Activated CD4-positive, CD25-positive, alpha-beta regulatory T cell treated with anti-CD3 and anti-CD28 coated beads, Interleukin-2, amount 50 U/mL, for 16 hours (primary cell): ENCODE measurements around the gene CD24.

ENCODE experiments used
- DNase-seq: peaks from one replicate; pipeline ENCODE4 v3.0.0-alpha.2; 2020; ENCODE audit warnings: low read depth, low spot score

The CD24 gene

GRCh38 chr6:106967936-106968555 is 6.5 kb downstream of the CD24 start:
- DNase-seq, result no peak

DNA sequence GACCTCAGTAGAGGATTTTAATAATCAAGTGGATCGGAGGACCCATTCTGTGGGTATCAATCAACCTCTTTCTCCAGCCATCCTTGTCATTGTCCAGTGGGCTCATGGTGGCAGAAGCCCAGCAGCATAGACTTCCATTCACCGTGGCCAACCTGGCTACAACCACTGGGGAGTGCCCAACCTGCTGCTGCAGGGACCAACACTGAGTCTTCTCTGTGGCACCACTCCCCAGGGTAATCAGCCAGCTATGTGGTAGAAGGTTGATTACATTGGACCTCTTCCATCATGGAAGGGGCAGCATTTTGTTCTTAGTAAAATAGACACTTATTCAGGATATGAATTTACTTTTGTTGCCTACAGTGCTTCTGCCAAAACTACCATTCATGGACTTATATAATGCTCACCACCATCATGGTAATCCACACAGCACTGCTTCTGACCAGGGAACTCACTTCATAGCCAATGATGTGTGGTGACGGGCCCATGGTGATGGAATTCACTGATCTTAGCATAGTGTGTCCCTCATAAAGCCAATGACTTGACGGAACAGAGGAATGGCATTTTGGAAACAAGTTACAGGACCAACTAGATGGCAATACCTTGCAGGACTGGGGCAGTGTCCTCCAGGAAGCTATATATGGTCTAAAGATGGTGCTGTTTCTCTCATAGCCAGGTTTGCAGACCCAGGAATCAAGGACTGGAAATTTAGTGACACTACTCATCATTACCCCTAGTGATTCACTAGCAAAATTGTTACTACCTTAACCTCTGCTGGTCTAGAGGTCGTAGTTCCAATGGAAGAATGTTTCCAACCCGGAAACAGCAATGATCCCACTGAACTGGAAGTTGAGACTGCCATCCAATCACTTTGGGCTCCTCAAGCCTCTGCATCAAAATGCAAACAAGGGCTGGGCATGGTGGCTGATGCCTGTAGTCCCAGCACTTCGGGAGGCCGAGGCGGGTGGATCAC is 7.6 kb downstream of the CD24 start:
- no peak for DNase-seq

- DNase-seq, result no peak
Observed at GRCh38 chr6:106966229-106966628, 8.3 kb downstream of the CD24 start.

DNA sequence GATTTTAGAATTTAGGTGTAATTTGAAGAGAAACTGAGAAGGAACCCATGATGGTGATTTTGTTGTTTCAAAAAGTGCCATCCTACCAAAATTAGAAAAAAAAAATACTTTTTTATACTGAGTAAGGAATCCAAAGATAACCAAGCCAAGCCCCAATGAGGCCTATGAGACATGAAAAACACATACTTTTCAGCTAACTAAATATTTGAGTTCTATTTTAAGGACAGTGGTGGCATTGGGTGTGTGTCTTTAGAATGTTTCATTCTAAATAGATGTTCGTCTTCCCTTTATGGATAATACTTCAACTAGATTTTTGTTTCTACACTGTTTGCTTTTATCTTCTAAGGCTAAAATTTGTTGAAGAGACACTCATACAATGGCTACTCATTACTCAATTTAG is 9.6 kb downstream of the CD24 start:
- DNase-seq, result no peak

- DNase-seq, result no peak
Observed at GRCh38 chr6:106964099-106964498, 10.4 kb downstream of the CD24 start.

DNA sequence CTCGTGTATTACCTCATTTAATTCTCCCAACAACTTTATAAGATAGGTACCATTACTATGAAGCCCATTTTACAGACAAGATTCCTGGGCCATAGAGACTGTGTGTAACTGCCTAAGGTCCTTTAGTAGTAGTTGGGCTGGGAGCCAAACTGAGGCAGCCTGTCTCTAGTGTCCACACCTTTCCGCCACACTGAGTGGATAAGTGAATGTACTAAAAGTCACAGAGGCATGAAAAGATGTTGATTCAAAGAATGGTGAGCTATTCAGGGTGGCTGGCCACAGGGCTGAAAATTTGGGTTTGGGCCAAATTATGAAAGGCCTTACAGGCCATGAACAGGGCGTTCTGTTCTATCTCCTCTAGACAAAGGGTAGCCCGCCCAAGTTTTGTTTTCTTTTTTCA is 11.0 kb downstream of the CD24 start:
- no peak for DNase-seq

DNA sequence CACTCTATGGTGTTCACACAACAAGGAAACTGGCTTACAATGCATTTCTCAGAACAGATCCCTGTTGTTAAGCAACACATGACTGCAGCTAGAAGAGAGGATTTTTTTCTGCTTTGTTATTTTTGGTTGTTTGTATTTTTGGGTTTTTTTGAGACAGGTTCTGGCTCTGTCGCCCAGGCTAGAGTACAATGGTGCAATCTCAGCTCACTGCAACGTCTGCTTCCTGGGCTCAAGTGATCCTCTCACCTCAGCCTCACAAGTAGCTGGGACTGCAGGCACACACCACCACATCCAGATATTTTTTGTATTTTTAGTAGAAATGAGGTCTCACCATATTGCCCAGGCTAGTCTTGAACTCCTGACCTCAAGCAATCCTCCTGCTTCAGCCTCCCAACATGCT is 12.7 kb downstream of the CD24 start:
- DNase-seq, result no peak

DNA sequence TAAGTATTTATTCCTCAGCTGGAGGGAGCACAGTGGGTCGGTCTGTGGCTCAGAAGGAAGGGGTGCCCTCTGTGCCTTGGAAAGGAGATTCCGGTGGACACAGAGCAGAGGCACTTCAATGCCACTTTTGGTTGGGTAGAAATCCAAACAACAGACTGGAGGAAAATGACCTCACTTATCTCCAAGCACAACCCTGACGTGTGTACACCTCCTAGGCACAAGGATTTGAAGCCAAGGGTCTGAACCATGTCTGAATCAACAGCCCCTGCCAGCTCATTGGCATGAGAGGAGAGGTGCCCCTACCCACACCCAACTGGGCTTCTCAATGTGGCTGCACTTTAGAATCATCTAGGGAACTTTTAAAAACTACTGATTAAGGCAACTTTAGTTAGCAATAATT is 13.4 kb downstream of the CD24 start:
- no peak for DNase-seq

GRCh38 chr6:106959985-106960384 is 14.5 kb downstream of the CD24 start:
- no peak for DNase-seq

- DNase-seq, result no peak
Observed at GRCh38 chr6:106939848-106940247, 34.7 kb downstream of the CD24 start.

DNA sequence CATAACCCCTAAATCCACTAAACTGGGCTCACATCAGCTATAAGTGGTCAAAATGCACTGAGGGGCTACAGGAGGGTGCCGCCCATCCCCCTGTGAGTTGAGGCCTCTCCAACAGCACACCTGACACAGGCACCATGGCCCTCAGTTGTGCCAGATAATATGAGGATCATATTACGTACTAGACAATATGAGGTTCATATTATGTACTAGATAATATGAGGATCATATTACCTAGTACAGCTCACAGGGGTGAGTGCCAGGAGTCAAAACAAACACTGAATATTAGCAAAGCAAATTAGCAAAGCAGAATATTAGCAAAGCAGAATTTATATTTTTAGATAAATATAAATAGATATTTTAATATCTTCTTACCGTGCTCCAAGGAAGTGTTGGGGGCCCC is 35.3 kb downstream of the CD24 start:
- DNase-seq, result no peak

DNA sequence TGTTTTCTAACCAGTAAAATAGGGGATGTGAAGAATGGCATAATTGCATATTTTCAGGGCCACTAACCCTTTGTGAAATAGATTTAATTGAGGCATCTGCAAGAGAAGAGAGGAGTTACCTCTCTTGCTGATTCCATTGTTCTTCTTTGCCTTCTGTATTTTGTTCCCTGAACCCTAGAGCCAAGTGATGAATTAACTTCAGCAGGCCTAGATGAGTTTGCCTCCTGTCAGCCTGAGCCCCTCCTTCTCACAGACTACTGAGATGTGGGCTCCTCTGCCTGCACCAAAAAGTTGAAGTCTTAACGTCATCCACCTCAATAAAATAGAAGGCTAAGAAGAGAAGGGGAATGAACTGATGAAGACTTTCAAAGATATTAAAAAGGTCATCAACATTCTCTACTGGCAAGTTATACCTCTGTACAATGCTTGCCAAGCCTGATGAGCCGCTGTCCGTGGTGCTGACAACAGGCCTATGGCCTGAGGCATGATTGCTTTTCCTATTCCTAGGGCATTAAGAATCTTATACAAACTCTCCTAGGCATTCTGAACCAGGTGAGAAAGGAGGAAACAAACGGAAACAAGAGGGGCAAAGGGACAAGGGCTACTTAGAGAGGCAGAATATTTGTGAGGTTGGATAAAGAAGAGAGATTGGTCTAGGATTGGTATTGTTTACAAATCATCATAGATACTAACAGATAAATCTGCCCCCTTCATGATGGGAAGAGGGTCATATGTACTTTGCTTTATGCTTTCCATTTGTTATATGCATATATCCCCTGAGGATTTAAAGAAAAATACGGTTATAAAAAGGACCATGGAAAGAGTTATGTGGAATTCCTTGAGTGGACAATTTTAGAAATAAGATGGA is 46.8 kb downstream of the CD24 start:
- no peak for DNase-seq

DNA sequence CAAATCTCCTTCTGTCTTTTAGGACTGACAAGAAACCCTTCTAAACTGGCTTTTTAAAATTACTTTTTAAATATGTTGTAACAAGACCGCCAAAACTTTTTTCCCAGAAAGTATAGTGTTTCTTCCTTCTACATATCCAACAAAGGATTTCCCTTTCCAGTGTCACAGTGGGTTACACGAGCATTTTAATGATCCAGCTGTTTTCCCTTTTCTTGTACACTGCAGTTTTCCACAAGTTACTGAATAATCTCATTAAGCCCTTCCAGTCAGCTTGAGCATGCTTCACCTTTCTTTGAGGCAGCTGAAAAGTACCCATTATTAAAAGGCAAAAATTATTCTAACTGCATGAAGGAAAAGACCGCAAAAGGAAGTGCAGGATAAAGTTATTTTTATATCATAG is 48.6 kb downstream of the CD24 start:
- DNase-seq, result no peak

GRCh38 chr6:106924694-106925523 is 49.6 kb downstream of the CD24 start:
- DNase-seq, result no peak

GRCh38 chr6:106922626-106923025 is 51.9 kb downstream of the CD24 start:
- no peak for DNase-seq
